ENCODE data around the gene CNTNAP5.

DNA sequence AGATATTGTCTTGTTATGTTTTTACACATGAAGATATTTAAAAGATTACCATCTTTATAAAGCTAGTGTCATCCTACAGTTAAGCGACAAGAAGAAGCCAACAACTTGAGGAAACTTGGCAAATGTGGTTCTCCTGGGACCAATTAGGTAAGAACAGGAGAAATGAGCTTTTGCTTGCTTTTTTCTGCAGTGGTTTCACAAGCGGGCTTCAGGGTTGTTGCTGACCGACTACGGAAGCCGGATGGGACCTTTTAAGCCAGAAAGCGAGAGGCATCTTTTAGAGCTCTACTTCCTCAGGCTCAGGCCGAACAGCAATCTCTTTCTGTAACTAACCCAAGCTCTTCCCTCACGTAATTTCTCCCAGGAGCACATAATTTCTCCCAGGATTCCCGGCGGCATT, 256.5 kb downstream of the CNTNAP5 start:
- no peak for TF ChIP-seq EP300 (IDR thresholded peaks at IDR 0.05)
- no peak for TF ChIP-seq POLR2A (IDR thresholded peaks at IDR 0.05; ENCODE audit: low read depth)
- TF ChIP-seq POLR2AphosphoS5 (IDR thresholded peaks at IDR 0.05) = no peak

Measured in esophagus muscularis mucosa (tissue), 3 donors.